ENCODE measurements around the gene LRP6. TPM values are rescaled to one million over a fixed set of nuclear protein-coding genes. Genes with fewer than 3 reads are reported as not detected.

LRP6 gene
- total and polyA plus RNA-seq, 2 experiments from 2014 or later: 29.1 to 73.8 TPM

GRCh38 chr12:12202105-12202504 lies 64.7 kb downstream of the LRP6 start:
- H3K4me3 ChIP-seq: no peak overlapping the region
- Mint-ChIP-seq H3K27ac (no peak overlapping the region), H3K4me1 (peaks cover 3% of the 10 kb centered on the region; the same call in 2 of the 3 replicates), H3K27me3 (ENCODE audit: insufficient read depth, low read depth, poor library complexity) (peaks cover 2% of the 10 kb centered on the region), H3K36me3 (ENCODE audit: low read depth) (peaks cover 52% of the 10 kb centered on the region), H3K4me3 (no peak overlapping the region), H3K9me3 (peaks cover 5% of the 10 kb centered on the region; the same call in 1 of the 3 replicates)
- H3F3A ChIP-seq (replicated peaks; ENCODE audit: low read depth): no peaks in the 10 kb centered on the region
- no peaks in the 10 kb centered on the region for H3K9me2 ChIP-seq (ENCODE audit: insufficient read depth)
- peaks cover 80% of the 10 kb centered on the region for H3K79me2 ChIP-seq (replicated peaks; ENCODE audit: insufficient read depth)
- no peaks in the 10 kb centered on the region for H3K27me3 ChIP-seq (ENCODE audit: insufficient read depth)
- no peak overlapping the region for H3K4me2 ChIP-seq
- DNase-seq (ENCODE audit: low spot score) (no peak), ATAC-seq (no peak)
- no peaks in the 10 kb centered on the region for H3K4me1 ChIP-seq (ENCODE audit: insufficient read depth)
- no peaks in the 10 kb centered on the region; the same call in 1 of the 2 replicates for H3K36me3 ChIP-seq (ENCODE audit: insufficient read depth)
- TF ChIP-seq CREB1 (CRISPR knock-in tag; IDR thresholded peaks at IDR 0.05; ENCODE audit: low read depth) (no peak), ZNF331 (CRISPR knock-in tag; IDR thresholded peaks at IDR 0.05; ENCODE audit: low read depth) (no peak), STAT1 (IDR thresholded peaks at IDR 0.05; ENCODE audit: unreplicated experiment) (no peak), POLR2AphosphoS5 (IDR thresholded peaks at IDR 0.05; ENCODE audit: low read depth) (no peak), EZH2 (IDR thresholded peaks at IDR 0.05; ENCODE audit: low read depth, unreplicated experiment) (no peak), ZNF462 (CRISPR knock-in tag; IDR thresholded peaks at IDR 0.05) (no peak), JUNB (IDR thresholded peaks at IDR 0.05; ENCODE audit: unreplicated experiment) (no peak), ZNF114 (CRISPR knock-in tag; IDR thresholded peaks at IDR 0.05) (no peak), EZH2phosphoT487 (IDR thresholded peaks at IDR 0.05; ENCODE audit: unreplicated experiment) (no peak), NANOG (IDR thresholded peaks at IDR 0.05; ENCODE audit: borderline replicate concordance) (no peak), ETS1 (IDR thresholded peaks at IDR 0.05) (no peak), CTCF (conservative IDR thresholded peaks at IDR 0.05; ENCODE audit: low read depth in 2 of 2) (no peak)
- TF ChIP-seq, protein P1, sequence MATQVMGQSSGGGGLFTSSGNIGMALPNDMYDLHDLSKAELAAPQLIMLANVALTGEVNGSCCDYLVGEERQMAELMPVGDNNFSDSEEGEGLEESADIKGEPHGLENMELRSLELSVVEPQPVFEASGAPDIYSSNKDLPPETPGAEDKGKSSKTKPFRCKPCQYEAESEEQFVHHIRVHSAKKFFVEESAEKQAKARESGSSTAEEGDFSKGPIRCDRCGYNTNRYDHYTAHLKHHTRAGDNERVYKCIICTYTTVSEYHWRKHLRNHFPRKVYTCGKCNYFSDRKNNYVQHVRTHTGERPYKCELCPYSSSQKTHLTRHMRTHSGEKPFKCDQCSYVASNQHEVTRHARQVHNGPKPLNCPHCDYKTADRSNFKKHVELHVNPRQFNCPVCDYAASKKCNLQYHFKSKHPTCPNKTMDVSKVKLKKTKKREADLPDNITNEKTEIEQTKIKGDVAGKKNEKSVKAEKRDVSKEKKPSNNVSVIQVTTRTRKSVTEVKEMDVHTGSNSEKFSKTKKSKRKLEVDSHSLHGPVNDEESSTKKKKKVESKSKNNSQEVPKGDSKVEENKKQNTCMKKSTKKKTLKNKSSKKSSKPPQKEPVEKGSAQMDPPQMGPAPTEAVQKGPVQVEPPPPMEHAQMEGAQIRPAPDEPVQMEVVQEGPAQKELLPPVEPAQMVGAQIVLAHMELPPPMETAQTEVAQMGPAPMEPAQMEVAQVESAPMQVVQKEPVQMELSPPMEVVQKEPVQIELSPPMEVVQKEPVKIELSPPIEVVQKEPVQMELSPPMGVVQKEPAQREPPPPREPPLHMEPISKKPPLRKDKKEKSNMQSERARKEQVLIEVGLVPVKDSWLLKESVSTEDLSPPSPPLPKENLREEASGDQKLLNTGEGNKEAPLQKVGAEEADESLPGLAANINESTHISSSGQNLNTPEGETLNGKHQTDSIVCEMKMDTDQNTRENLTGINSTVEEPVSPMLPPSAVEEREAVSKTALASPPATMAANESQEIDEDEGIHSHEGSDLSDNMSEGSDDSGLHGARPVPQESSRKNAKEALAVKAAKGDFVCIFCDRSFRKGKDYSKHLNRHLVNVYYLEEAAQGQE (IDR thresholded peaks at IDR 0.05; ENCODE audit: unreplicated experiment): no peak
- H2AFZ ChIP-seq: no peak overlapping the region
- no peaks in the 10 kb centered on the region for H4K20me1 ChIP-seq (replicated peaks; ENCODE audit: insufficient read depth)
- H3K27ac ChIP-seq (ENCODE audit: low read depth): no peak overlapping the region
